Activated naive CD4-positive, alpha-beta T cell treated with anti-CD3 and anti-CD28 coated beads, Interleukin-2, amount 50 U/mL, for 24 hours (primary cell): Measurements from ENCODE around the gene DPF3.

Source experiments
- H3K27ac Mint-ChIP-seq: one replicate; pipeline ENCODE4 v1.8.0; 2021; ENCODE audit warnings: mild to moderate bottlenecking, mixed read lengths
- H3K27me3 Mint-ChIP-seq: one replicate; pipeline ENCODE4 v1.8.0; 2021; ENCODE audit warnings: mixed read lengths
- H3K36me3 Mint-ChIP-seq: one replicate; pipeline ENCODE4 v1.8.0; 2021; ENCODE audit warnings: mixed read lengths
- H3K4me1 Mint-ChIP-seq: one replicate; pipeline ENCODE4 v1.8.0; 2021; ENCODE audit warnings: mixed read lengths
- H3K4me3 Mint-ChIP-seq: one replicate; pipeline ENCODE4 v1.8.0; 2021; ENCODE audit warnings: mild to moderate bottlenecking, mixed read lengths
- H3K9me3 Mint-ChIP-seq: one replicate; pipeline ENCODE4 v1.8.0; 2021; ENCODE audit warnings: mixed read lengths

The DPF3 gene

GRCh38 chr14:72844524-72844923 is 49.4 kb downstream of the DPF3 start:
- Mint-ChIP-seq H3K36me3 (no peaks in the 10 kb centered on the region), H3K27me3 (no peaks in the 10 kb centered on the region)

DNA sequence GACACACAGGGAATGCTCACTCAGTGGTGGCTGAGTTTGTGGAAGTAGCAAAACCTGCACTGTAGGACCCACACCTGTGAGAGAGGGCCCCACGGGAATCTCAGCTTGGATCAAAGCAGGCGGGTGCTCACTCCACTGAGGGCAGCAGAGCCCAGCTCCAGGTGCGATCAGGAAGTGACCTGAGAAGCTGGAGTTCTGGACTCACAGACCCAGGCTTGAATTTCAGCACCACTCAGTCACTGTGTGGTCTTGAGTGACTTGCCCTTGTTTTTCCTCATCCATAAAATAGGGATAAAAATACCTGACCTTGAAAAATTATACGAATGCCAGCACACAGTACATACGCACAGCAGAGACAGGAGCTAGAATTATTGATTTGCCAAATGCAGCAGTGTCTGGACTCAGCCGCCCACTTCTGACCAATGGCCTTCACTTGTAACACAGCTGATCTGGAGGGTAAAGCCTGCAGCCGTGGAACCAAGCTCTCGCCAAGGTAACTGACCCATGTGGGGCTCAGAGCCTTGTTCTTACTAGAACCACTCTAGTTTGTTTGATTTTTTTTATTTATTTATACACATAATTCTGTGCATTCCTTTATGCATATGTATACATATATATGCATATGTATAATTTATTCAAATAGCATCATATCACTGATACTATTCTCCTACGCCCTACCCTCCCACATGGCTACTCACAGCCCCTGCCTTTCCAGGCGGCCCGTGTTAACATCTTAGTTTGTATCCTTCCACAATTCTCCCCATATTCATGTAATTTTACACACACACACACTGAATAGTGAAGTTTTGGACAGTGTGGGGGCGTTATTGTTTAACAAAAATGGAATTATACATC is 53.9 kb downstream of the DPF3 start:
- no peaks in the 10 kb centered on the region for H3K4me1 Mint-ChIP-seq
- H3K9me3 Mint-ChIP-seq = no peaks in the 10 kb centered on the region
- no peak overlapping the region for H3K4me3 Mint-ChIP-seq
- H3K27ac Mint-ChIP-seq = no peak overlapping the region
- no peaks in the 10 kb centered on the region for H3K27me3 Mint-ChIP-seq
- H3K36me3 Mint-ChIP-seq = no peaks in the 10 kb centered on the region

More at GRCh38 chr14:72844524-72844923, 49.4 kb downstream of the DPF3 start:
- H3K27ac Mint-ChIP-seq = no peak overlapping the region
- no peak overlapping the region for H3K4me3 Mint-ChIP-seq
- H3K4me1 Mint-ChIP-seq = no peaks in the 10 kb centered on the region
- H3K9me3 Mint-ChIP-seq = no peaks in the 10 kb centered on the region

DNA sequence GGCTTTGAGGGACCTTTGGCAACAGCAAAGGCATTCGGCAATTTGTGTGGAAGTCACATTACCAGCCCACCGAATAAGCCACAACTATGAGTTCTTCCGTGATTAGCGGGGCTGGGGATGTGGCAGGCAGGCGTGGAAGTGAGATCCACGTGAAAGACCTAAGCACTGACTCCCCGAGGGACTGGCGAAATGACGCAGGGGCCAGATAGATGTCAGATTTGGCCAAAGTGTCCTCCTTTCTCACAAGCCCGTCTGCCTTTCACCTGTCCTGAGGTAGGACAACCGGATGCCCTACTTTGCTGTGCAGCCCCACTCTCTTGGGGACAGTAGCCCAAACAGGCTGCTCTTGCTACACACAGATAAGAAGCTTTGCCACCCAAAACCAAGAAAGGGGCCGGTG is 54.5 kb downstream of the DPF3 start:
- H3K4me3 Mint-ChIP-seq = no peak overlapping the region

GRCh38 chr14:72836085-72836484 is 57.8 kb downstream of the DPF3 start:
- Mint-ChIP-seq H3K36me3 (peaks cover 2% of the 10 kb centered on the region), H3K27me3 (no peaks in the 10 kb centered on the region), H3K4me1 (no peaks in the 10 kb centered on the region), H3K9me3 (no peaks in the 10 kb centered on the region), H3K27ac (no peak overlapping the region), H3K4me3 (no peak overlapping the region)

More for the DNA sequence above, 54.5 kb downstream of the DPF3 start:
- no peaks in the 10 kb centered on the region for H3K9me3 Mint-ChIP-seq
- no peaks in the 10 kb centered on the region for H3K4me1 Mint-ChIP-seq
- no peak overlapping the region for H3K27ac Mint-ChIP-seq
- no peaks in the 10 kb centered on the region for H3K36me3 Mint-ChIP-seq
- H3K27me3 Mint-ChIP-seq = no peaks in the 10 kb centered on the region

- H3K27ac Mint-ChIP-seq = no peak overlapping the region
These were observed 60.7 kb downstream of the DPF3 start for GRCh38 chr14:72833174-72833573.

DNA sequence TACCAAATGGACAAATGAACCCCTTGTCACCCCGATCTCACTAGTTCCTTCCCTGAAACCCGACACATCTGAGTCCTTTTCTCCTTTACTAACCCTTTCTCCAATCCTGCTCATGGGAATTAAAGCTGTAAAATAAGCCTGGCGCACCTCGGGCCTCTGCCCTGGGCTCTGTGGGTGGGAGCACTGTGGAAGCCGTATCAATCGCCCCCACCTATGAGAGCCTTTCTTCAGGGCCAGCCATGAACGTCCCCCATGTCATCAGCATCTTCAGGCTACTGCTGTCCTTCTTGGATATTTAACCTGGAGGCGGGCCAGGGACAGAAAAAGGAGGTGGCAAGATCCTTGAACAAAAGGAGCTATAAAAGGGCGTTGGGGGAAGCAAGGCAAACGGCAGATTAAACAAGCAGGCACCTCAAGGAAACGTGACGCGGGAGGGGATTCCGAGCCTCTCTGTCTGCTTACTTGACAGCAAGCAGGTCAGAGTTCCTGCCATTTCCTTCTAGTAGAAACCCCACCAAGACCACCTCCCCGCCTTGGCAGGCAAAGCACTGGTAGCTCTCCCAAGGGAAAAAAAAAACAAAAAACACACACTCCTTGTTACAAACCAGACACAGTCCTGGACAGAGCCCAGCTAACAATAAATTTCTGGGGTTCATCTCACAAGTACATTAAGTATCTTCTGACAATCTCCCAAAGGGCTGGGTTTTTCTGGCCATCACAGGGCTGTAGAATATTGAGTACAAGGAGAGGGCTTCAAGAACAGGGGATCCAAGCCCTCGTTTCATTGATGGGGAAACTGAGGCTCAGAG is 62.9 kb downstream of the DPF3 start:
- H3K27me3 Mint-ChIP-seq = peaks cover 1% of the 10 kb centered on the region
- H3K4me1 Mint-ChIP-seq = no peaks in the 10 kb centered on the region
- no peaks in the 10 kb centered on the region for H3K9me3 Mint-ChIP-seq
- no peak overlapping the region for H3K4me3 Mint-ChIP-seq
- H3K36me3 Mint-ChIP-seq = peaks cover 2% of the 10 kb centered on the region
- H3K27ac Mint-ChIP-seq = no peak overlapping the region

More at GRCh38 chr14:72833174-72833573, 60.7 kb downstream of the DPF3 start:
- Mint-ChIP-seq H3K9me3 (no peaks in the 10 kb centered on the region), H3K27me3 (peaks cover 1% of the 10 kb centered on the region), H3K4me3 (no peak overlapping the region), H3K4me1 (no peaks in the 10 kb centered on the region), H3K36me3 (peaks cover 2% of the 10 kb centered on the region)

- Mint-ChIP-seq H3K9me3 (no peaks in the 10 kb centered on the region), H3K4me3 (no peak overlapping the region), H3K36me3 (peaks cover 2% of the 10 kb centered on the region), H3K27me3 (peaks cover 1% of the 10 kb centered on the region), H3K27ac (no peak overlapping the region), H3K4me1 (no peaks in the 10 kb centered on the region)
These were observed 63.5 kb downstream of the DPF3 start for GRCh38 chr14:72830356-72830755.

GRCh38 chr14:72828604-72829003 is 65.3 kb downstream of the DPF3 start:
- no peaks in the 10 kb centered on the region for H3K9me3 Mint-ChIP-seq
- H3K4me3 Mint-ChIP-seq = no peak overlapping the region

GRCh38 chr14:72826039-72826438 is 67.9 kb downstream of the DPF3 start:
- no peaks in the 10 kb centered on the region for H3K36me3 Mint-ChIP-seq
- peaks cover 6% of the 10 kb centered on the region for H3K27me3 Mint-ChIP-seq
- H3K9me3 Mint-ChIP-seq = no peaks in the 10 kb centered on the region
- H3K4me1 Mint-ChIP-seq = no peaks in the 10 kb centered on the region
- no peak overlapping the region for H3K4me3 Mint-ChIP-seq
- no peak overlapping the region for H3K27ac Mint-ChIP-seq

More at GRCh38 chr14:72828604-72829003, 65.3 kb downstream of the DPF3 start:
- Mint-ChIP-seq H3K4me1 (no peaks in the 10 kb centered on the region), H3K36me3 (peaks cover 2% of the 10 kb centered on the region), H3K27ac (no peak overlapping the region), H3K27me3 (peaks cover 3% of the 10 kb centered on the region)

DNA sequence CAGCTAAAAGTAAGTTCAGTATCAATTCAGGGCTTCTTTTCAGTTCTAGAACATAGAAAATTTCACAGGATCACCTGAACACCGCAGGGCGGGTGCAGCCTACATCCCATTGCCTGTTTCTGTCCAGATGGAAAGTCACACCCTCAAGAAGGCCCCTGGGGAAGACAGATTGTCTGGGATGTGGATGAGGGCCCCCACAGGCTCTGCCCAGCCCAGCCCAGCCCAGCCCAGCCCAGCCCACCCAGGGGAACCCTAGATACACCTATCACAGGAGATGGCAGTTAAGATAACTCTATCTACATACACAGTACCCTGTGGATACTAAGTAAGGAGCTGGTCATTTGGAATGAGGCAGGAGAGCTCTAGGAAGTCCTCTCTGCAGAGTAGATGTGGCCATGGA is 68.4 kb downstream of the DPF3 start:
- Mint-ChIP-seq H3K27me3 (peaks cover 4% of the 10 kb centered on the region), H3K9me3 (no peaks in the 10 kb centered on the region), H3K4me1 (no peaks in the 10 kb centered on the region), H3K27ac (no peak overlapping the region), H3K36me3 (no peaks in the 10 kb centered on the region), H3K4me3 (no peak overlapping the region)

GRCh38 chr14:72824051-72824450 is 69.8 kb downstream of the DPF3 start:
- H3K4me1 Mint-ChIP-seq = no peaks in the 10 kb centered on the region
- H3K9me3 Mint-ChIP-seq = no peaks in the 10 kb centered on the region
- no peak overlapping the region for H3K27ac Mint-ChIP-seq
- H3K4me3 Mint-ChIP-seq = no peak overlapping the region
- H3K36me3 Mint-ChIP-seq = no peaks in the 10 kb centered on the region
- peaks cover 4% of the 10 kb centered on the region for H3K27me3 Mint-ChIP-seq

GRCh38 chr14:72822946-72823611 is 70.8 kb downstream of the DPF3 start:
- no peaks in the 10 kb centered on the region for H3K4me1 Mint-ChIP-seq
- H3K4me3 Mint-ChIP-seq = no peak overlapping the region
- H3K36me3 Mint-ChIP-seq = peaks cover 1% of the 10 kb centered on the region
- no peak overlapping the region for H3K27ac Mint-ChIP-seq
- H3K27me3 Mint-ChIP-seq = peaks cover 4% of the 10 kb centered on the region
- H3K9me3 Mint-ChIP-seq = no peaks in the 10 kb centered on the region

DNA sequence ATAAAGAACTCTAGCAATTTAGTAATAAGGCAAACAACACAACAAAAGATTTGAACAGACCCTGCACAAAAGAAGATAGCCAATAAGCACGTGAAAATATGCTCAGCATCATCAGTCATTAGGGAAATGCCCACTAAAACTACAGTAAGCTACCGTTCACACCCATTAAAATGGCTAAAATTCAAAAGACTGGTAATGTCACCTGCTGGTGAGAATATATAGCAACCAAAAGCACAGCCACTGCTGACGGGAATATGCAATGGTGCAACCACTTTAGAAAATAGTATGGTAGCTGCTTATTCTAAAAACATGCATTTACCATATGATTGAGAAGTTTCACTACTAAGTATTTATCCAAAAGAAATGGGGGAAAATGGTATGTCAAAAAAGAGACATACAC is 74.9 kb downstream of the DPF3 start:
- Mint-ChIP-seq H3K36me3 (peaks cover 1% of the 10 kb centered on the region), H3K4me1 (no peaks in the 10 kb centered on the region), H3K9me3 (no peaks in the 10 kb centered on the region), H3K27ac (no peak overlapping the region), H3K27me3 (peaks cover 4% of the 10 kb centered on the region), H3K4me3 (no peak overlapping the region)

GRCh38 chr14:72816287-72816686 is 77.6 kb downstream of the DPF3 start:
- Mint-ChIP-seq H3K4me1 (no peaks in the 10 kb centered on the region), H3K36me3 (peaks cover 1% of the 10 kb centered on the region), H3K9me3 (no peaks in the 10 kb centered on the region), H3K27me3 (no peaks in the 10 kb centered on the region), H3K27ac (no peak overlapping the region), H3K4me3 (no peak overlapping the region)

DNA sequence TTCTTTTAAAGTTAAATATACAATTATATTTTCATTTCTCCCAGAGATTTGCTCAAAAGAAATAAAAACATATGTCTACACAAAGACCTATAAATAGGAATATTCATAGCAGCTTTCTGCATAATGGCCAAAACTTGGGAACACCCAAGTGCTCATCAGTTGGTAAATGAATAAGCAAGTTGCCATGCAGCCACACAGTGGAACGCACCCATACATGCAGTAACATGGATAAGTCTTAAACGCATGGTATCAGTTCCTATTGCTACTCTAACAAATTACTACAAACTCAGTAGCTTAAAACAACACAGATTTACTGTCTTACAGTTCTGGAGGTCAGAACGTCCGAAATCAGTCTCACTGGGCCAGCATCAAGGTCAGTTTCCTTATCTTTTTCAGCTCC is 78.5 kb downstream of the DPF3 start:
- H3K36me3 Mint-ChIP-seq = peaks cover 1% of the 10 kb centered on the region
- no peak overlapping the region for H3K4me3 Mint-ChIP-seq
- H3K27ac Mint-ChIP-seq = no peak overlapping the region
- no peaks in the 10 kb centered on the region for H3K9me3 Mint-ChIP-seq
- peaks cover 6% of the 10 kb centered on the region for H3K4me1 Mint-ChIP-seq
- no peaks in the 10 kb centered on the region for H3K27me3 Mint-ChIP-seq
